ES-I3 (cell line): ENCODE data around the gene NRG4.
"Not testable (repeated sequence)": the region's sequence is repeated elsewhere in the genome, so short reads cannot be mapped to it uniquely, and the experiment has no call there.

Source experiments
- H3K36me3 ChIP-seq: 2 replicates; pipeline ENCODE4 v1.6.1; 2013; ENCODE audit warnings: mild to moderate bottlenecking, low read length, control low read depth, moderate library complexity; ENCODE audit not compliant: insufficient read depth
- H3K4me1 ChIP-seq: 2 replicates; pipeline ENCODE4 v1.6.1; 2013; ENCODE audit warnings: mild to moderate bottlenecking, control low read depth, low read length; ENCODE audit not compliant: insufficient read depth
- H3K9ac ChIP-seq: 2 replicates; pipeline ENCODE4 v1.6.1; 2013; ENCODE audit warnings: low read depth, mild to moderate bottlenecking, low read length, moderate library complexity
- H3K9me3 ChIP-seq: 2 replicates; pipeline ENCODE4 v1.6.1; 2013; ENCODE audit warnings: mild to moderate bottlenecking, low read length, moderate library complexity; ENCODE audit not compliant: control insufficient read depth, insufficient read depth

The NRG4 gene

GRCh38 chr15:76024021-76024768, 12.0 kb upstream of the NRG4 start:
- Histone ChIP-seq H3K4me1 (no peaks in the 10 kb centered on the region), H3K9me3 (peaks cover 7% of the 10 kb centered on the region), H3K36me3 (no peaks in the 10 kb centered on the region), H3K9ac (no peak overlapping the region)

GRCh38 chr15:76013470-76013869, 1.2 kb upstream of the NRG4 start:
- H3K9me3 ChIP-seq, H3K4me1 ChIP-seq, H3K36me3 ChIP-seq, H3K9ac ChIP-seq: not testable (repeated sequence)

- Histone ChIP-seq H3K9ac (no peak overlapping the region), H3K36me3 (no peaks in the 10 kb centered on the region), H3K9me3 (no peaks in the 10 kb centered on the region), H3K4me1 (peaks cover 3% of the 10 kb centered on the region; the same call in 1 of the 2 replicates)
Observed at GRCh38 chr15:76010613-76011012, 1.6 kb downstream of the NRG4 start.

DNA sequence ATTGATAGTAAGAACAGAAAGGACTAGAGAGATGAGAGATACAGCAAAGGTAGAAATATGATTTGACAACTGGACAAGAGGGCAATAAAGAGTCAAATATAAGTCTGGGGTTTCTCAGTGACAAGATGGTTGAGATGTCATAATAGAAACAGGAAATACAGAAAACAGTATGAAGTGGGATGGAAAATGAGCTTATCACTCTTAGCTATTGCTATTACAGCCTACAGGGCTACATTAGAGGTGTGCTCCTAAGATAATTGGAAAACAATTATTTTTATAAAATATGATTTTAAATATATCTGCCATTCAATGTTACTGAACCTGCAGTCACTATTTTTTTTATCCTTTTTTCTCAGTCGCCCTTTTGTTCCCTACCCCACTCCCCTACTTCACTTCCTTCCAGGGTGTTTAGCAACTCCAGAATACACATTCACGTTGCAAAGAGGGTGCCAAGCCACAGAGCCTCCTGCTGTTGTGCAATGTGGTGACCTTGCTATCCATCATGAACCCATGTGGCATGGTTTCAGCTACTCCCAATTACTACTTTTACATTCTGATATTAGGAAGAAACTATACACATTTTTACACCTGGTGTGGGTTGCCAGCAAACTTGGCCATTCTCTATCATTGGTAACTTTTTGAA, 6.0 kb downstream of the NRG4 start:
- Histone ChIP-seq H3K9ac (no peak overlapping the region), H3K36me3 (no peaks in the 10 kb centered on the region), H3K9me3 (no peaks in the 10 kb centered on the region), H3K4me1 (no peaks in the 10 kb centered on the region; the same call in 1 of the 2 replicates)

DNA sequence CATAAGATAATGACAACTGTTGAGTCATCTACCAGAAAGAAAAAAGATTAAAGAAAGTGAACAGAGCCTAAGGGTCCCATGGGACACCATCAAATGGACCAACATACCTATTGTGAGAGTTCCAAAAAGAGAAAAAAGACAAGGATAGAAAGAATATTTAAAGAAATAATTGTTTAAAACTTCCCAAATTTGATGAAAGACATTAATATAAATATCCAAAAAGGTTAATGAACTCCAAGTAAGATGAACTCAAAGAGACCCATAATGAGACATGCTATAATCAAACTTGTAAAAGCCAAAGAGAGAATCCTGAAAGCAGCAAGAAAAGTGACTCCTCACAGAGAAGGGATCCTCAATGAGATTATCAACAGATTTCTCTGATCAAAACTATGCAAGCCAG, 8.9 kb downstream of the NRG4 start:
- Histone ChIP-seq H3K9ac (no peak overlapping the region), H3K4me1 (no peaks in the 10 kb centered on the region; the same call in 1 of the 2 replicates), H3K9me3 (no peaks in the 10 kb centered on the region), H3K36me3 (no peaks in the 10 kb centered on the region)

GRCh38 chr15:75995611-75996010, 16.6 kb downstream of the NRG4 start:
- H3K36me3 ChIP-seq, result no peaks in the 10 kb centered on the region
- H3K4me1 ChIP-seq, result no peaks in the 10 kb centered on the region
- no peak overlapping the region for H3K9ac ChIP-seq
- no peaks in the 10 kb centered on the region for H3K9me3 ChIP-seq

DNA sequence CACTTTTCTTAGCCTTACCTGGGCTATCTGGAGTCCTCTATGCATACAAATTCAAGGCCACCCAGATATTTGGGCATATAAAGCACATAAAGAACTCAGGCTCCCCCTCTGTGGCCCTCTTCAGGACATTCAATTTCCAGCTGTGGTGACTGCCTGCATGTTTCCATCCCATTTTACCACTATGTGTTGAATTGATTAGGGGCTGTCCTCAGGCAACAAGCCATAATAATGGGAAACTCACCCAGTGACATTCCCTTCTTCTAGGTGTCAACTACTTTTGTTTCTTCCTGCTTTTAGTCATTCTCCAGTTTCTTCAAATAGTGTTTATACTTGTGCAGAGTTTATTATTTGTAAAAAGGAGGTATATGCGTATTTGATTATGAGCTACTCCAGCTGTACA, 18.0 kb downstream of the NRG4 start:
- Histone ChIP-seq H3K4me1 (no peaks in the 10 kb centered on the region), H3K36me3 (no peaks in the 10 kb centered on the region), H3K9me3 (no peaks in the 10 kb centered on the region), H3K9ac (no peak overlapping the region)

GRCh38 chr15:75992897-75993296, 19.3 kb downstream of the NRG4 start:
- Histone ChIP-seq H3K9ac (no peak overlapping the region), H3K36me3 (no peaks in the 10 kb centered on the region), H3K9me3 (no peaks in the 10 kb centered on the region), H3K4me1 (no peaks in the 10 kb centered on the region)

DNA sequence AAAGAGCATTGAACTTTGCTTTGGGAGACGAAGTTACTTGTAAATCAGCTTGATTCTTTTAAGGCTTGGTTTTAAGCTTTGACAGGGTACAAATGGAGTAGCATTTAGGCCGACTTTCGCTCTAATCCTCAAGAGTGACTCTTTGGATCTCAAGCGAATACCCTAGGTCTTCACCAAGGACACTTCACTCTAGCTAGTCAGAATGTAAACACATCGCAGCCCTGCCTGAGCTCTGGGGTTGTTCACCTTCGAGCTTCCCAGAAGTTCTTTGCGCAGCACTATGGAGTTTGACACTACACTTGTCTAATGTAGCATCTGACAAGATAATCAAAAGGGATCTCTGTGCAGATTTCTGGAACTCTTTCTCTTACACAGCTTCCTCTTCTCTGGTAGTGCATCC, 22.3 kb downstream of the NRG4 start:
- no peaks in the 10 kb centered on the region for H3K9me3 ChIP-seq
- H3K4me1 ChIP-seq, result no peaks in the 10 kb centered on the region
- H3K36me3 ChIP-seq, result no peaks in the 10 kb centered on the region
- H3K9ac ChIP-seq, result no peak overlapping the region

DNA sequence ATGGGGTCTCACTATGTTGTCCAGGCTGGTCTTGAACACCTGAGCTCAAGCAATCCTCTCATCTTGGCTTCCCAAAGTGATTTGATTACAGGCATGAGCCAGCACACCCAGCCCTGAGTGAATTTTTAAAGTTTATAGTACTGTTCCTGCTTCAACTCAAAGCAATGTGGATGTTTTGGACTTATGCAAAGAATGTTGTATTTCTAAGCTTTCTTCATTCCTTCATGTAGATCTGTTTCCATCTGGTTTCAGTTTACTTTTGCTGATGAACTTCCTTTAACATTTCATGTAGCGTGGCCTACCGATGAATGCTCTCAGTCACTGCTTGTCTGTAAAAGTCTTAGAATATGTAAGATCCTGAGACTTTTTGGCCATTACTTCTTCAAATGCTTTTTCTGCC, 23.2 kb downstream of the NRG4 start:
- H3K36me3 ChIP-seq, result no peaks in the 10 kb centered on the region
- H3K9me3 ChIP-seq, result no peaks in the 10 kb centered on the region
- H3K4me1 ChIP-seq, result no peaks in the 10 kb centered on the region
- no peak overlapping the region for H3K9ac ChIP-seq

GRCh38 chr15:75985971-75986370, 26.3 kb downstream of the NRG4 start:
- H3K9ac ChIP-seq, result no peak overlapping the region
- no peaks in the 10 kb centered on the region for H3K36me3 ChIP-seq
- no peaks in the 10 kb centered on the region for H3K4me1 ChIP-seq
- H3K9me3 ChIP-seq, result no peaks in the 10 kb centered on the region

GRCh38 chr15:75984706-75985105, 27.5 kb downstream of the NRG4 start:
- not testable (repeated sequence) for H3K4me1 ChIP-seq, H3K9me3 ChIP-seq, H3K9ac ChIP-seq, H3K36me3 ChIP-seq

- Histone ChIP-seq H3K9me3 (no peaks in the 10 kb centered on the region), H3K36me3 (no peaks in the 10 kb centered on the region), H3K4me1 (no peaks in the 10 kb centered on the region), H3K9ac (no peak overlapping the region)
Observed at GRCh38 chr15:75982468-75982867, 29.8 kb downstream of the NRG4 start.

GRCh38 chr15:75981149-75981815, 30.9 kb downstream of the NRG4 start:
- no peak overlapping the region for H3K9ac ChIP-seq
- no peaks in the 10 kb centered on the region for H3K36me3 ChIP-seq
- 0 out of 2 replicates have a peak, but pooled peaks cover 4% of the 10 kb centered on the region for H3K9me3 ChIP-seq
- H3K4me1 ChIP-seq, result no peaks in the 10 kb centered on the region

DNA sequence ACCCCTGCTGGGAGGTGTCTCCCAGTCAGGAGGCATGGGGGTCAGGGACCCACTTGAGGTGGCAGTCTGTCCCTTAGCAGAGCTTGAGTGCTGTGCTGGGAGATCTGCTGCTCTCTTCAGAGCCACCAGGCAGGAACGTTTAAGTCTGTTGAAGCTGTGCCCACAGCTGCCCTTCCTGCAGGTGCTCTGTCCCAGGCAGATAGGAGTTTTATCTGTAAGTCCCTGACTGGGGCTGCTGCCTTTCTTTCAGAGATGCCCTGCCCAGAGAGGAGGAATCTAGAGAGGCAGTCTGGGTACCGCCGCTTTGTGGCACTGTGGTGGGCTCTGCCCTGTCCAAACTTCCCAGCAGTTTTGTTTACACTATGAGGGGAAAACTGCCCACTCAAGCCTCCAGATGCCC, 35.5 kb downstream of the NRG4 start:
- not testable (repeated sequence) for H3K9me3 ChIP-seq, H3K36me3 ChIP-seq, H3K9ac ChIP-seq, H3K4me1 ChIP-seq
